ENCODE results near the gene SEL1L3.

SEL1L3 gene

DNA sequence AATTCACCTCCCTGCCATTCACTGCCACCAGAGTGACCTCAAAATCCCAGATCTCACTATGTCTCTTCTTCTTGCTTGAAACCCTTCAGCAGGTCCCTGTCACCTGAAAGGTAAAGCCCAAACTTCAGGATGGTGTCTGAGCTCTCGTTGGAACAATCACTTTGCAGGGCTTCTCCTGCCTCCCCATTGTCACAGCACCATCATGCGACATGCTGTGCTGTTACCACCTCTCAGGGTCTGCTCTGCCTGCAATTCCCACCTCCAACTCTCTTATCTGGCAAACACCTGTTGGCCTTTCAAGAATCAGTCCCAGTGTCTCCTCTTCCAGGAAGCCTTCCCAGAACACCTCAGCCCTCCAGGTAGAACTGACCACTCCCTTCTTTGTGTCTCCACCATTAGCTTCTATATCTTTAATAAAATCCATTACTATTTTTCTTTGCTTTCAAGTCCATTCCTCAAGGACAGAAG is 46.2 kb downstream of the SEL1L3 start:
- in situ Hi-C loops (cut with HindIII; ENCODE audit: low sequenced_read_pairs): no loop called here

GRCh38 chr4:25815586-25815985 is 47.2 kb downstream of the SEL1L3 start:
- H3K4me3 ChIP-seq (ENCODE audit: low read depth, low read length): no peak overlapping the region

More for the DNA sequence above, 46.2 kb downstream of the SEL1L3 start:
- TF ChIP-seq, protein P1, sequence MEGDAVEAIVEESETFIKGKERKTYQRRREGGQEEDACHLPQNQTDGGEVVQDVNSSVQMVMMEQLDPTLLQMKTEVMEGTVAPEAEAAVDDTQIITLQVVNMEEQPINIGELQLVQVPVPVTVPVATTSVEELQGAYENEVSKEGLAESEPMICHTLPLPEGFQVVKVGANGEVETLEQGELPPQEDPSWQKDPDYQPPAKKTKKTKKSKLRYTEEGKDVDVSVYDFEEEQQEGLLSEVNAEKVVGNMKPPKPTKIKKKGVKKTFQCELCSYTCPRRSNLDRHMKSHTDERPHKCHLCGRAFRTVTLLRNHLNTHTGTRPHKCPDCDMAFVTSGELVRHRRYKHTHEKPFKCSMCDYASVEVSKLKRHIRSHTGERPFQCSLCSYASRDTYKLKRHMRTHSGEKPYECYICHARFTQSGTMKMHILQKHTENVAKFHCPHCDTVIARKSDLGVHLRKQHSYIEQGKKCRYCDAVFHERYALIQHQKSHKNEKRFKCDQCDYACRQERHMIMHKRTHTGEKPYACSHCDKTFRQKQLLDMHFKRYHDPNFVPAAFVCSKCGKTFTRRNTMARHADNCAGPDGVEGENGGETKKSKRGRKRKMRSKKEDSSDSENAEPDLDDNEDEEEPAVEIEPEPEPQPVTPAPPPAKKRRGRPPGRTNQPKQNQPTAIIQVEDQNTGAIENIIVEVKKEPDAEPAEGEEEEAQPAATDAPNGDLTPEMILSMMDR (IDR thresholded peaks at IDR 0.05; ENCODE audit: low read depth, low read length, missing control alignments): no peak
- no peak overlapping the region for H3K4me3 ChIP-seq (ENCODE audit: low read depth, low read length)
- no peak for DNase-seq (ENCODE audit: low read depth)

DNA sequence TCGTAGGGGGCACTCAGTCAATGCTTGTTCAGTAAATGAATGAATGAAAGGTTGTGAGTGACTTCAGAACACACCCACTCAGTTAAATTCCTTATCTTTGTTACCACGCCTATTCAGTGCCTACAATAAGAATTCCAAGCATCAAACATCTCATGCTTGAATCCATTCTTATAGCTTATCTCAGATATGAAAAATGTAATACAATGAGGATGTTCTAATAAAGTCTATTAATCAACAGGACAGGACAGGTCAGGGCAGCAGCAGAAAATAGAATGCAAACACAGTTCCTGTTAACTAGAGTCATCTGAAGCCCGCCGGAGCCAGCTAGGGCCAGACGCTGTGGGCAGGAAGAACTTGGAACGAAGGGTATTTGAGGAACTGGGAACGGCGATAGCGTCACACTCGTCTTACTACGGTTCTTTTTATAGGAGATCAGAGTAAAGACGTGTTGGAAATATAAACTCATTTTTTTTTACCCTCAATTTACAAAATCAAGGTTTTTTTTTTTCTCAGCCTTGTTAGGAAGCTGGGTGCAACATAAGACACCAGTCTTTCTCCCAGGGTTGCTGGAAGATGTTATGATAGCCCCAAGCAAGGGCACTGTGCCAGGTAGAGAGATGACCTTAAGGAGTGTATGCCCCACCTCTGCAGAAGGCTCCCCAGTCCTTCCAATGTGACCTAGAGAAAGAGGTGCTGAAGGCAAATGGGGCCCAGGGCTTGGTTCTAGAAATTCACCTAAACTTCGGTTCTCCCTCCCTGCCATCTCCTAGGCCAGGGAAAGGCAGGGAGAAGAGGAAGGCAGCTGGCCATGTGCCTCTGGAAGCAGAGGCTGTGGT is 48.3 kb downstream of the SEL1L3 start:
- no peak overlapping the region for H3K4me3 ChIP-seq (ENCODE audit: low read depth, low read length)
- no peak for DNase-seq (ENCODE audit: low read depth)
- in situ Hi-C loops (cut with HindIII; ENCODE audit: low sequenced_read_pairs): no loop called here
- TF ChIP-seq, protein P1 (IDR thresholded peaks at IDR 0.05; ENCODE audit: low read depth, low read length, missing control alignments): no peak

More at GRCh38 chr4:25815586-25815985, 47.2 kb downstream of the SEL1L3 start:
- in situ Hi-C loops (cut with HindIII; ENCODE audit: low sequenced_read_pairs): no loop called here
- TF ChIP-seq, protein P1 (IDR thresholded peaks at IDR 0.05; ENCODE audit: low read depth, low read length, missing control alignments): no peak
- DNase-seq (ENCODE audit: low read depth): no peak

- H3K4me3 ChIP-seq (ENCODE audit: low read depth, low read length): no peak overlapping the region
- in situ Hi-C loops (cut with HindIII; ENCODE audit: low sequenced_read_pairs): no loop called here
- TF ChIP-seq, protein P1 (IDR thresholded peaks at IDR 0.05; ENCODE audit: low read depth, low read length, missing control alignments): no peak
- peak; percentile 62 for DNase-seq (ENCODE audit: low read depth)
These were observed 49.2 kb downstream of the SEL1L3 start for GRCh38 chr4:25813448-25814106.

- no peak for DNase-seq (ENCODE audit: low read depth)
- no peak overlapping the region for H3K4me3 ChIP-seq (ENCODE audit: low read depth, low read length)
- TF ChIP-seq, protein P1 (IDR thresholded peaks at IDR 0.05; ENCODE audit: low read depth, low read length, missing control alignments): no peak
- in situ Hi-C loops (cut with HindIII; ENCODE audit: low sequenced_read_pairs): no loop called here
These were observed 50.9 kb downstream of the SEL1L3 start for GRCh38 chr4:25811841-25812240.

- peak; percentile 12 for DNase-seq (ENCODE audit: low read depth)
- H3K4me3 ChIP-seq (ENCODE audit: low read depth, low read length): no peak overlapping the region
- in situ Hi-C loops (cut with HindIII; ENCODE audit: low sequenced_read_pairs): no loop called here
- TF ChIP-seq, protein P1 (IDR thresholded peaks at IDR 0.05; ENCODE audit: low read depth, low read length, missing control alignments): no peak
These were observed 51.5 kb downstream of the SEL1L3 start for GRCh38 chr4:25811374-25811690.

Measured in astrocyte of the cerebellum (primary cell).